HFFc6 (cell line): ENCODE results near the gene SFPQ. TPM values are rescaled to one million over a fixed set of nuclear protein-coding genes. Genes with fewer than 3 reads are reported as not detected.

ENCODE experiments used
- DNase-seq: peaks from one replicate; pipeline ENCODE4 v3.0.0-alpha.2; 2018
- H3K27ac Mint-ChIP-seq: 2 replicates; pipeline ENCODE4 v1.8.0; 2020; ENCODE audit warnings: mild to moderate bottlenecking, mixed read lengths
- H3K27me3 Mint-ChIP-seq: 2 replicates; pipeline ENCODE4 v1.8.0; 2021; ENCODE audit warnings: mild to moderate bottlenecking, moderate library complexity, mixed read lengths; ENCODE audit not compliant: insufficient read depth
- H3K36me3 Mint-ChIP-seq: 2 replicates; pipeline ENCODE4 v1.8.0; 2021; ENCODE audit warnings: low read depth, mixed read lengths
- H3K4me1 Mint-ChIP-seq: 2 replicates; pipeline ENCODE4 v1.8.0; 2020; ENCODE audit warnings: low read depth, mixed read lengths
- H3K4me3 Mint-ChIP-seq: 2 replicates; pipeline ENCODE4 v1.8.0; 2020; ENCODE audit warnings: mild to moderate bottlenecking, moderate library complexity, mixed read lengths
- H3K9me3 Mint-ChIP-seq: 2 replicates; pipeline ENCODE4 v1.8.0; 2020; ENCODE audit warnings: mild to moderate bottlenecking, mixed read lengths
- CTCF ChIP-seq: fragments of 200-600 bp; sonication (generic); IDR thresholded peaks from 2 replicates; pipeline ENCODE4 v1.5.0; 2021; ENCODE audit warnings: antibody characterized with exemption, mild to moderate bottlenecking
- total RNA-seq, 6 experiments: library from RNA; stranded (reverse); fragmentation: NEBNext Ultra II Directional; extraction: Animal tissue kit (Norgen Biotek cat#: 25700); gene quantifications; 2 replicates in 1 of 6; 3 replicates in 5 of 6; pipeline ENCODE4 v1.2.3, GENCODE V29; 2021

Gene SFPQ
- total RNA-seq, 6 experiments from 2014 or later: 144 to 254 (median 222) TPM

DNA sequence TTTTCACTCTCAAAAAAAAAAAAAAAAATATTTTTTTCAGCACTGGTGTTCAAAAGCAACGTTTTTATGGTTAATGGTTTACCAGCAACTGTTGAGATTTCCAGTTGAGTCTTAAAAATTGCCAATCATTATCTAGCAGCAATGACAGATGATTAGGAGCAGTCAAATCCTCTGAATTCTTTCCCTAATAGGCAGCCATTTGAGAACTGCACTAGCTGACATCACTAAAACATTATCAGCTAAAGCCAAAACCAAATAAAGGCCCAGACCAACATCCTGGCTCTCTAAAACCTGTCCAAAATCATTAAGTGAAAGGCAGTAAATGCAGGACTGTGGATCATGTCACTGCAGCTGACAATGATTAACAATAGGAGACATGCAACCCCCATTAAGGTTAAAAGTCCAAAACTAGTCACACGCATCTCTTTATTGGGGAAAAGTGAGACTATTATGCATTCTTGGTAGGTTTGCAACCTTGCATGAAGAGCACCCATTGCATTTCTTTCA lies 14.0 kb downstream of the SFPQ start:
- Mint-ChIP-seq H3K9me3 (no peaks in the 10 kb centered on the region), H3K27ac (peak overlapping the region; percentile 33; the same call in 1 of the 2 replicates), H3K4me3 (no peak overlapping the region), H3K27me3 (no peaks in the 10 kb centered on the region; the same call in 1 of the 2 replicates), H3K4me1 (peaks cover 50% of the 10 kb centered on the region), H3K36me3 (peaks cover 76% of the 10 kb centered on the region)
- no peak for TF ChIP-seq CTCF
- DNase-seq: no peak

GRCh38 chr1:35178295-35178695 lies 14.7 kb downstream of the SFPQ start:
- Mint-ChIP-seq H3K4me3 (peak overlapping the region; percentile 13; the same call in 1 of the 2 replicates), H3K4me1 (peaks cover 45% of the 10 kb centered on the region), H3K27ac (peak overlapping the region; percentile 33), H3K36me3 (peaks cover 69% of the 10 kb centered on the region), H3K9me3 (no peaks in the 10 kb centered on the region), H3K27me3 (no peaks in the 10 kb centered on the region; the same call in 1 of the 2 replicates)
- DNase-seq: no peak
- no peak for TF ChIP-seq CTCF

GRCh38 chr1:35177237-35177786 lies 15.6 kb downstream of the SFPQ start:
- H3K27me3 Mint-ChIP-seq: no peaks in the 10 kb centered on the region; the same call in 1 of the 2 replicates
- H3K27ac Mint-ChIP-seq: no peak overlapping the region
- H3K4me1 Mint-ChIP-seq: peaks cover 36% of the 10 kb centered on the region
- no peak for TF ChIP-seq CTCF
- no peak overlapping the region for H3K4me3 Mint-ChIP-seq
- peaks cover 60% of the 10 kb centered on the region for H3K36me3 Mint-ChIP-seq
- no peak for DNase-seq
- no peaks in the 10 kb centered on the region for H3K9me3 Mint-ChIP-seq

DNA sequence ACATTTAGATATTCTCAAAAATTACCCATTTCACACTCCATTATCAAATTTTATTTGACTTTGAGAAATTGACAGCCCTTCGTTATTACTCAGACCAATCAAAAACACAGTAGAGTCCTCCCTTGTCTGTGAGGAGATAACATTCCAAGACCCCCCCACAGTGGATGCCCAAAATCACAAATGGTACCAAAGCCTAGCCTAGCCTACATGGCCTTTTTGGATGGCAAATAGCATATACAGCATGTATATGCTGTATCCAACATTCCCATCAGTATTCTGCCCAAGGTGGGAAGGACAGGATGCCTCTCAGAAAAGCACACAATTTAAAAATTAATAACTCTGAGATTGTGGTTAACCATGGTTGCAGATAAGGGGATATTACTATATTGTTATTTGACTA lies 17.3 kb downstream of the SFPQ start:
- Mint-ChIP-seq H3K36me3 (peaks cover 44% of the 10 kb centered on the region), H3K4me1 (peaks cover 22% of the 10 kb centered on the region), H3K9me3 (no peaks in the 10 kb centered on the region), H3K4me3 (no peak overlapping the region), H3K27ac (no peak overlapping the region), H3K27me3 (no peaks in the 10 kb centered on the region; the same call in 1 of the 2 replicates)
- no peak for TF ChIP-seq CTCF
- no peak for DNase-seq

DNA sequence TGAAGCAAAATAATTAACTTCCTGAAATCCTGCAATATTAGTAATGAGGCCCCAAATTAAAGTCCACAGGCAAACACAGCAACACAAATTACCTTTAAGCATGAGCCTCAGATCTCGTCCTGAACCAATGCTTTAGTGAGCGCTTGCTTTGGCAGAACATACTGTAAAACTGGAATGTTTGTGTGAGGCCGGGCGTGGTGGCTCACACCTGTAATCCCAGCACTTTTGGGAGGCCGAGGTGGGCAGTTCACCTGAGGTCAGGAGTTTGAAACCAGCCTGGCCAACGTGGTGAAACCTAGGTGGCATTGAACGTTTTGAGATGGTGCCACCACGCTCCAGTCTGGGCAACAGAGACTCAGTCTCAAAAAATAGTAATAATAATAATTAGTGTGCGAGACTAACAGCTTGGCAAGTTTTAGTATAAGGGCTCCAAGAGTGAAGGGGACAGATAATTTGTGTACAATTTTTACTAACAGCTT lies 17.8 kb downstream of the SFPQ start:
- no peak for DNase-seq
- Mint-ChIP-seq H3K36me3 (peaks cover 40% of the 10 kb centered on the region), H3K4me1 (peaks cover 19% of the 10 kb centered on the region), H3K27me3 (no peaks in the 10 kb centered on the region; the same call in 1 of the 2 replicates), H3K27ac (no peak overlapping the region), H3K9me3 (no peaks in the 10 kb centered on the region), H3K4me3 (no peak overlapping the region)
- TF ChIP-seq CTCF: no peak
